Measurements from ENCODE around the gene GPATCH8. TPM values are rescaled to one million over a fixed set of nuclear protein-coding genes. Genes with fewer than 3 reads are reported as not detected.

The GPATCH8 gene
- total and polyA plus RNA-seq, 2 of the 8 experiments (the other 6 are each of a cell fraction or from before 2014, with no cell fraction given), result 20.5 to 58.1 TPM

DNA sequence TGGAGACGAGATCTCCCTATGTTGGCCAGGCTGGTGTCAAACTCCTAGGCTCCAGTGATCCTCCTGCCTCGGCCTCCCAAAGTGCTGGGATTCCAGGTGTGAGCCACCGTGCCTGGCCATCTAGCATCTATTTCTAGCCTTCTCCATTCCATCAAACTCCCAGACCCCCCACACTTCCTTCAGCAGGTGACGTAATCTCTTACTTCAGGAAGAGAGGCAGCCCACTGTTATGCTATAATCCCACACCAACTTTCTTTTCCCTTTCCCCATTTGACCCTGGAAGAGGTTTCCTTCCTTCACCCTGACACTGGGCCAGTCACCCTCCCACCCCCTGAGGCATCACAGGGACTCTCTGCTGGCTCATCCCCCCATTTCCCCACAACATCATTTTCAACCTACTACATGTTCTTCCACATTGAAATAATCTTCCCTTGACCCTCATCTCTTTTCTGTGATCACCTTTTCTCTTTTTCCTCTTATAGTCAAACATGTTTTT is 121.3 kb downstream of the GPATCH8 start:
- H3K56ac ChIP-seq (replicated peaks; ENCODE audit: insufficient read length, low read depth, low read length), result no peak overlapping the region
- H2BK20ac ChIP-seq (ENCODE audit: low read length), result no peak overlapping the region
- 95% methylated on average over 4 of the region's 4 CpGs; no CpG with 5 or more reads in 1 of the 2 experiments for WGBS, 2 experiments (ENCODE audit: extremely low coverage in 1 of 2, insufficient coverage in 1 of 2, insufficient read length in 1 of 2, insufficient replicate concordance in 2 of 2, low coverage in 1 of 2, low lambda C conversion rate in 2 of 2, missing lambda C conversion rate in 1 of 2)
- no peaks in the 10 kb centered on the region for H3K36me3 ChIP-seq (ENCODE audit: control insufficient read depth in 2 of 4, insufficient read depth in 4 of 4, low read length in 3 of 4)
- no peak overlapping the region for H3K9ac ChIP-seq (replicated peaks in 1 of 4; ENCODE audit: extremely low read depth in 1 of 4, low read depth in 3 of 4, low read length in 3 of 4)
- no peak overlapping the region for H3K4me2 ChIP-seq (ENCODE audit: insufficient read depth in 1 of 2, low read depth in 2 of 2, low read length in 2 of 2)
- no peak overlapping the region for H2BK15ac ChIP-seq (ENCODE audit: low read length)
- no peak overlapping the region for H2BK120ac ChIP-seq (replicated peaks; ENCODE audit: low read depth, low read length)
- H3K27me3 ChIP-seq (replicated peaks in 1 of 4; ENCODE audit: control insufficient read depth in 3 of 4, extremely low read depth in 1 of 4, insufficient read depth in 3 of 4, low read length in 3 of 4), result peaks cover 10 to 34% (median 31%) of the 10 kb centered on the region in 4 experiments
- no peak overlapping the region for H3K18ac ChIP-seq (ENCODE audit: extremely low read depth, low read length)
- H2BK12ac ChIP-seq (ENCODE audit: low read depth, low read length), result peak overlapping the region; percentile 9; the same call in 1 of the 2 replicates
- H3K4ac ChIP-seq (replicated peaks; ENCODE audit: insufficient read length, low read depth, low read length), result no peak overlapping the region
- no peak overlapping the region for H2BK5ac ChIP-seq (ENCODE audit: low read depth, low read length)
- no peak overlapping the region for H3K23ac ChIP-seq (ENCODE audit: insufficient read length)
- no peak overlapping the region for H4K5ac ChIP-seq (ENCODE audit: insufficient read length, low read depth, low read length)
- H3K27ac ChIP-seq (ENCODE audit: low read depth, low read length), result no peak overlapping the region
- DNase-seq (ENCODE audit: low read depth in 1 of 2, low spot score in 2 of 2) (no peak), FAIRE-seq (no peak)
- no peak overlapping the region for H4K91ac ChIP-seq (replicated peaks; ENCODE audit: insufficient read length, low read length)
- peaks cover 0 to 4% of the 10 kb centered on the region in 2 experiments for H4K20me1 ChIP-seq (replicated peaks in 1 of 2; ENCODE audit: control insufficient read depth in 1 of 2, insufficient read depth in 2 of 2, low read length in 2 of 2)
- CTCF ChIA-PET (ENCODE audit: partially characterized antibody), result interaction anchor here (0.8 to 1.0 kb wide), 2 partner anchors 19 to 24 kb away, joined by 3 to 4 read pairs; no protein-coding TSS in a partner anchor
- H2AFZ ChIP-seq (ENCODE audit: low read length), result no peak overlapping the region
- H2AK5ac ChIP-seq (ENCODE audit: low read depth, low read length), result no peak overlapping the region
- no peaks in the 10 kb centered on the region for H3K79me1 ChIP-seq (ENCODE audit: low read depth, low read length)
- TF ChIP-seq TEAD4 (IDR thresholded peaks at IDR 0.05; ENCODE audit: low read depth, low read length), result no peak
- TF ChIP-seq, protein P1, sequence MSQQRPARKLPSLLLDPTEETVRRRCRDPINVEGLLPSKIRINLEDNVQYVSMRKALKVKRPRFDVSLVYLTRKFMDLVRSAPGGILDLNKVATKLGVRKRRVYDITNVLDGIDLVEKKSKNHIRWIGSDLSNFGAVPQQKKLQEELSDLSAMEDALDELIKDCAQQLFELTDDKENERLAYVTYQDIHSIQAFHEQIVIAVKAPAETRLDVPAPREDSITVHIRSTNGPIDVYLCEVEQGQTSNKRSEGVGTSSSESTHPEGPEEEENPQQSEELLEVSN (IDR thresholded peaks at IDR 0.05), result no peak
- no peak for TF ChIP-seq CREB1 (IDR thresholded peaks at IDR 0.05)
- TF ChIP-seq NANOG (IDR thresholded peaks at IDR 0.05; ENCODE audit: insufficient read depth, low read depth, low read length, poor library complexity, severe bottlenecking), result no peak
- TF ChIP-seq CHD2 (IDR thresholded peaks at IDR 0.05; ENCODE audit: low read length), result no peak
- POLR2A ChIA-PET (ENCODE audit: partially characterized antibody), result interaction anchor here (0.7 to 1.4 kb wide), 2 partner anchors 10 to 13 kb away, joined by 3 to 5 read pairs; no protein-coding TSS in a partner anchor
- H3K9me3 ChIP-seq (ENCODE audit: insufficient read depth in 2 of 2, low read depth in 1 of 2, low read length in 1 of 2), result no peaks in the 10 kb centered on the region
- H3K14ac ChIP-seq (ENCODE audit: insufficient read length), result no peak overlapping the region
- H3K23me2 ChIP-seq (ENCODE audit: low read depth, low read length), result peaks cover 12% of the 10 kb centered on the region; the same call in 1 of the 2 replicates
- H3K4me3 ChIP-seq (ENCODE audit: extremely low read depth in 1 of 4, insufficient read depth in 2 of 4, low read depth in 3 of 4, low read length in 4 of 4), result no peak overlapping the region
- no peak overlapping the region for H4K8ac ChIP-seq (ENCODE audit: extremely low read depth, insufficient read depth, low read length)
- H3K79me2 ChIP-seq (ENCODE audit: control insufficient read depth in 1 of 2, insufficient read depth in 2 of 2, low read length in 2 of 2), result no peaks in the 10 kb centered on the region
- H3K4me1 ChIP-seq (replicated peaks in 1 of 4; ENCODE audit: control insufficient read depth in 3 of 4, insufficient read depth in 4 of 4, low read length in 3 of 4), result peaks cover 3 to 21% (median 7%) of the 10 kb centered on the region in 4 experiments; a peak in 6 of 7 replicates

Measured in H1 (cell line).